Mesenchymal stem cell (in vitro differentiated cells and primary cell): ENCODE measurements around the gene TTC17. TPM values are rescaled to one million over a fixed set of nuclear protein-coding genes. Genes with fewer than 3 reads are reported as not detected.

ENCODE experiments used
- DNase-seq: peaks from one replicate; pipeline ENCODE4 v3.0.0-alpha.2; 2013
- H2AFZ ChIP-seq: one replicate; pipeline ENCODE4 v1.6.1; 2013; ENCODE audit warnings: low read depth, mild to moderate bottlenecking, control low read depth, inconsistent platforms, low read length, moderate library complexity
- H2AK5ac ChIP-seq: 2 replicates; pipeline ENCODE4 v1.6.1; 2013; ENCODE audit warnings: low read length, moderate library complexity, mild to moderate bottlenecking, inconsistent platforms; ENCODE audit not compliant: severe bottlenecking
- H2BK120ac ChIP-seq: one replicate; pipeline ENCODE4 v1.6.1; 2013; ENCODE audit warnings: low read depth, mild to moderate bottlenecking, inconsistent platforms, low read length, moderate library complexity
- H2BK12ac ChIP-seq, 2 experiments: one replicate each; pipeline ENCODE4 v1.6.1; 2013; ENCODE audit warnings: inconsistent platforms in 2 of 2, low read length in 2 of 2, mild to moderate bottlenecking in 2 of 2, moderate library complexity in 2 of 2, control low read depth in 1 of 2
- H2BK15ac ChIP-seq: one replicate; pipeline ENCODE4 v1.6.1; 2013; ENCODE audit warnings: mild to moderate bottlenecking, low read depth, inconsistent platforms; ENCODE audit not compliant: poor library complexity, severe bottlenecking
- H2BK5ac ChIP-seq: 2 replicates; pipeline ENCODE4 v1.6.1; 2013; ENCODE audit warnings: low read depth, mild to moderate bottlenecking, low read length, control low read depth, inconsistent platforms; ENCODE audit not compliant: poor library complexity, severe bottlenecking
- H3K14ac ChIP-seq, 2 experiments: one replicate each; pipeline ENCODE4 v1.6.1; 2013; ENCODE audit warnings: inconsistent platforms in 2 of 2, low read length in 2 of 2, control low read depth in 1 of 2, mild to moderate bottlenecking in 1 of 2, moderate library complexity in 1 of 2
- H3K18ac ChIP-seq, 2 experiments: one replicate each; pipeline ENCODE4 v1.6.1; 2013; ENCODE audit warnings: inconsistent platforms in 2 of 2, low read length in 2 of 2, control low read depth in 1 of 2, low read depth in 1 of 2, mild to moderate bottlenecking in 1 of 2
- H3K23ac ChIP-seq, 2 experiments: one replicate each; pipeline ENCODE4 v1.6.1; 2013; ENCODE audit warnings: inconsistent platforms in 2 of 2, low read length in 2 of 2, mild to moderate bottlenecking in 2 of 2, moderate library complexity in 2 of 2, control low read depth in 1 of 2
- H3K27ac ChIP-seq: 2 replicates; pipeline ENCODE4 v1.5.1; 2013; ENCODE audit warnings: mild to moderate bottlenecking, moderate library complexity, low read length, control low read depth, inconsistent platforms; ENCODE audit not compliant: poor library complexity, severe bottlenecking
- H3K27me3 ChIP-seq, 2 experiments: 2 replicates each; pipeline versions ENCODE4 v1.6.1 to v1.7.0; 2013; ENCODE audit warnings: low read length in 2 of 2, mild to moderate bottlenecking in 2 of 2, moderate library complexity in 2 of 2, control low read depth in 1 of 2, inconsistent platforms in 1 of 2; ENCODE audit not compliant: control insufficient read depth in 1 of 2, insufficient read depth in 1 of 2
- H3K36me3 ChIP-seq, 2 experiments: 2 replicates each; pipeline versions ENCODE4 v1.6.1 to v1.7.0; 2013; ENCODE audit warnings: low read length in 2 of 2, control low read depth in 1 of 2, inconsistent platforms in 1 of 2, low read depth in 1 of 2, mild to moderate bottlenecking in 1 of 2; ENCODE audit not compliant: insufficient read depth in 2 of 2, control insufficient read depth in 1 of 2
- H3K4ac ChIP-seq, 2 experiments: one replicate each; pipeline ENCODE4 v1.6.1; 2013; ENCODE audit warnings: inconsistent platforms in 2 of 2, low read length in 2 of 2, mild to moderate bottlenecking in 2 of 2, moderate library complexity in 2 of 2, control low read depth in 1 of 2, low read depth in 1 of 2
- H3K4me1 ChIP-seq: 2 replicates; pipeline ENCODE4 v1.6.1; 2013; ENCODE audit warnings: low read depth, low read length, control low read depth; ENCODE audit not compliant: control insufficient read depth, insufficient read depth
- H3K4me2 ChIP-seq: 2 replicates; pipeline ENCODE4 v1.6.1; 2013; ENCODE audit warnings: low read length, mild to moderate bottlenecking, inconsistent platforms; ENCODE audit not compliant: poor library complexity, severe bottlenecking
- H3K4me3 ChIP-seq, 2 experiments: 2 replicates each; pipeline versions ENCODE4 v1.5.1 to v1.7.0; 2013; ENCODE audit warnings: low read length in 2 of 2, mild to moderate bottlenecking in 2 of 2, control low read depth in 1 of 2, low read depth in 1 of 2; ENCODE audit not compliant: insufficient read depth in 1 of 2
- H3K79me1 ChIP-seq: replicated peaks from 2 replicates; pipeline ENCODE4 v1.6.1; 2013; ENCODE audit warnings: mild to moderate bottlenecking, control low read depth, low read length, inconsistent platforms; ENCODE audit not compliant: poor library complexity, severe bottlenecking
- H3K9ac ChIP-seq: 2 replicates; pipeline ENCODE4 v1.7.0; 2013; ENCODE audit warnings: mild to moderate bottlenecking, low read length, moderate library complexity
- H3K9me3 ChIP-seq: 2 replicates; pipeline ENCODE4 v1.7.0; 2013; ENCODE audit warnings: mild to moderate bottlenecking, low read length; ENCODE audit not compliant: control insufficient read depth
- H4K8ac ChIP-seq: one replicate; pipeline ENCODE4 v1.6.1; 2013; ENCODE audit warnings: inconsistent platforms, mild to moderate bottlenecking, low read length, moderate library complexity
- H4K91ac ChIP-seq: one replicate; pipeline ENCODE4 v1.6.1; 2013; ENCODE audit warnings: mild to moderate bottlenecking, low read length, inconsistent platforms
- WGBS: methylation state at CpG from one replicate; pipeline ENCODE4 v1.1.7; 2013; ENCODE audit warnings: mixed read lengths; 5-methylcytosine and 5-hydroxymethylcytosine counted together
- small RNA-seq: library from polyadenylated mRNA; stranded (forward); fragments of <200 nt; extraction: miRNeasy Mini kit (QIAGEN cat#:217004); gene quantifications from one replicate; pipeline ENCODE3, GENCODE V24; 2013; ENCODE audit warnings: low read depth

The TTC17 gene

GRCh38 chr11:43541993-43542392 lies 183.3 kb downstream of the TTC17 start:
- Histone ChIP-seq H3K9ac (no peak overlapping the region), H4K91ac (no peak overlapping the region), H2BK120ac (no peak overlapping the region), H3K4me3 (no peak overlapping the region), H3K4me2 (no peak overlapping the region), H4K8ac (no peak overlapping the region), H2AFZ (no peak overlapping the region), H2BK12ac (no peak overlapping the region), H3K23ac (no peak overlapping the region), H2BK5ac (no peak overlapping the region), H3K27me3 (peaks cover 57 to 64% of the 10 kb centered on the region in 2 experiments), H3K27ac (no peak overlapping the region), H3K4me1 (no peaks in the 10 kb centered on the region), H3K9me3 (peaks cover 10% of the 10 kb centered on the region), H3K14ac (no peak overlapping the region), H2AK5ac (no peak overlapping the region), H3K4ac (no peak overlapping the region), H2BK15ac (no peak overlapping the region), H3K18ac (no peak overlapping the region), H3K79me1 (no peaks in the 10 kb centered on the region), H3K36me3 (no peaks in the 10 kb centered on the region)
- DNase-seq: no peak
- WGBS: 79% methylated on average over 2 of the region's 2 CpGs

GRCh38 chr11:43542750-43543712 lies 184.3 kb downstream of the TTC17 start:
- Histone ChIP-seq H3K27ac (no peak overlapping the region), H2BK12ac (no peak overlapping the region), H2BK15ac (no peak overlapping the region), H3K23ac (no peak overlapping the region), H3K79me1 (no peaks in the 10 kb centered on the region), H3K18ac (no peak overlapping the region), H3K36me3 (no peaks in the 10 kb centered on the region), H3K14ac (no peak overlapping the region), H3K4ac (no peak overlapping the region), H3K4me3 (no peak overlapping the region), H3K9me3 (peaks cover 10% of the 10 kb centered on the region), H2AK5ac (no peak overlapping the region), H3K4me2 (no peak overlapping the region), H3K4me1 (peaks cover 5% of the 10 kb centered on the region), H3K9ac (no peak overlapping the region), H2BK120ac (no peak overlapping the region), H2BK5ac (no peak overlapping the region), H3K27me3 (peaks cover 54 to 59% of the 10 kb centered on the region in 2 experiments), H2AFZ (no peak overlapping the region), H4K91ac (no peak overlapping the region), H4K8ac (no peak overlapping the region)
- no peak for DNase-seq
- 79% methylated on average over 6 of the region's 7 CpGs for WGBS

Small RNA genes within 50 kb of the gene (small RNA-seq; reads per million reads assigned to genes)
- gene RF00019 (not detected), gene RN7SKP287 (not detected)
